HEK293T (cell line): ENCODE measurements around the gene NIM1K.
"Not testable (repeated sequence)": the region's sequence is repeated elsewhere in the genome, so short reads cannot be mapped to it uniquely, and the experiment has no call there.

Source experiments
- CTCF ChIA-PET: fragments of 350-600 bp; formaldehyde crosslinking; extraction: SDS; loops from one replicate; lab custom pipeline; 2021; ENCODE audit warnings: antibody characterized with exemption, inconsistent platforms; lab: Yijun Ruan, JAX
- POLR2A ChIA-PET: fragments of 350-600 bp; formaldehyde crosslinking; extraction: SDS; loops from one replicate; lab custom pipeline; 2020; ENCODE audit warnings: antibody characterized with exemption, inconsistent platforms; lab: Yijun Ruan, JAX
- DNase-seq: peaks from one replicate; pipeline ENCODE4 v3.0.0; 2012; ENCODE audit warnings: mixed read lengths; ENCODE audit errors: extremely low spot score
- ARNT ChIP-seq: fragments of 450-650 bp; IDR thresholded peaks from 2 replicates; pipeline ENCODE4 v1.6.1; 2017; ENCODE audit warnings: mild to moderate bottlenecking
- BHLHE40 ChIP-seq: fragments of 450-650 bp; IDR thresholded peaks from 2 replicates; pipeline ENCODE4 v1.6.1; 2016; ENCODE audit warnings: mild to moderate bottlenecking, moderate library complexity, borderline replicate concordance
- CTBP1 ChIP-seq: fragments of 450-650 bp; IDR thresholded peaks from 2 replicates; pipeline ENCODE4 v1.6.1; 2016; ENCODE audit warnings: borderline replicate concordance
- ELF4 ChIP-seq: fragments of 450-650 bp; IDR thresholded peaks from 2 replicates; pipeline ENCODE4 v1.6.1; 2017; ENCODE audit warnings: antibody characterized with exemption
- FOXA1 ChIP-seq: fragments of 450-650 bp; IDR thresholded peaks from 2 replicates; pipeline ENCODE4 v1.6.1; 2016; ENCODE audit warnings: mild to moderate bottlenecking
- FOXK2 ChIP-seq: fragments of 450-650 bp; IDR thresholded peaks from 2 replicates; pipeline ENCODE4 v1.6.1; 2016; ENCODE audit warnings: mild to moderate bottlenecking
- FOXM1 ChIP-seq: fragments of 450-650 bp; IDR thresholded peaks from 2 replicates; pipeline ENCODE4 v1.6.1; 2017; ENCODE audit warnings: mild to moderate bottlenecking, borderline replicate concordance
- HDGF ChIP-seq: fragments of 450-650 bp; IDR thresholded peaks from 2 replicates; pipeline ENCODE4 v1.6.1; 2017; ENCODE audit warnings: antibody characterized with exemption, borderline replicate concordance
- L3MBTL2 ChIP-seq: fragments of 450-650 bp; conservative IDR thresholded peaks from 2 replicates; pipeline ENCODE4 v1.6.1; 2016; ENCODE audit warnings: mild to moderate bottlenecking
- LEF1 ChIP-seq: fragments of 450-650 bp; IDR thresholded peaks from 2 replicates; pipeline ENCODE4 v1.6.1; 2017; ENCODE audit warnings: mild to moderate bottlenecking, borderline replicate concordance
- NFRKB ChIP-seq: fragments of 450-650 bp; IDR thresholded peaks from 2 replicates; pipeline ENCODE4 v1.6.1; 2016; ENCODE audit warnings: mild to moderate bottlenecking, moderate library complexity
- PKNOX1 ChIP-seq: fragments of 450-650 bp; IDR thresholded peaks from 2 replicates; pipeline ENCODE4 v1.6.1; 2016
- SP1 ChIP-seq: fragments of 450-650 bp; IDR thresholded peaks from 2 replicates; pipeline ENCODE4 v1.6.1; 2017
- SUZ12 ChIP-seq: fragments of 450-650 bp; IDR thresholded peaks from 2 replicates; pipeline ENCODE4 v1.6.1; 2016; ENCODE audit warnings: mild to moderate bottlenecking
- TARDBP ChIP-seq: fragments of 450-650 bp; IDR thresholded peaks from 2 replicates; pipeline ENCODE4 v1.6.1; 2016
- ZNF384 ChIP-seq: fragments of 450-650 bp; IDR thresholded peaks from 2 replicates; pipeline ENCODE4 v1.6.1; 2016

The NIM1K gene

DNA sequence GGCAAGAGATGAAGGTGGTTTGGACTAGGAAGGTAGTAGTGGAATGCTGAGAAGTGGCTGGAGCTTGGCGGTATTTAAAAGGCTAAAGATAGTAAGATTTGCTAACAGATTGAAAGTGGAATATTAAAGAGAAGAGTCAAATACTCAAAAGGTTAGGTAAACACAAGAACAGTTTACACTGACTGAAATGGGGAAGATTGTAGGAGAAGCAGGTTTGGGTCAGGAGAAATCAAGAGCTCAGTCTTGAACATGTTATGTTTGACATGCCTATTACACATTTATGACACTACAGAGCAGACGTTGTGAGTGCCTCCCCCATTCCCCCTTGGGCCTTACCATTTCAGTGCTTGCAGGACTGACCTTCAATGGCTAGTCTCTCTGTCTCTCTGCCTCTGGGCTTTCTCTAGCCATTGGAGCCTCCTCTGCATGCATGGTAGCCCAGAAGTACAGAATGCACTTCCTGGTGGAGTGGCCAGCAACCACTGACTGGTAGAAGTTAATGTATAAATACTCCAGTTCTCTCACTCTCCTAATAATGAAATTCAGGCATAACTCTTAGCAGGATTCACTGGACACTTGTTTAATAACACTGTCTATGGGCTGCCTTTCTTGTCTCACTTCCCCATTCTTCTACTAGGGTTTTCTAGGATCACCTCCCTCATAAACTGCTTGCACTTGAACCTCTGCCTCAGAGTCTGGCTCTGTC lies 64.4 kb downstream of the NIM1K start:
- CTCF ChIA-PET = no interaction called here
- DNase-seq = no peak

DNA sequence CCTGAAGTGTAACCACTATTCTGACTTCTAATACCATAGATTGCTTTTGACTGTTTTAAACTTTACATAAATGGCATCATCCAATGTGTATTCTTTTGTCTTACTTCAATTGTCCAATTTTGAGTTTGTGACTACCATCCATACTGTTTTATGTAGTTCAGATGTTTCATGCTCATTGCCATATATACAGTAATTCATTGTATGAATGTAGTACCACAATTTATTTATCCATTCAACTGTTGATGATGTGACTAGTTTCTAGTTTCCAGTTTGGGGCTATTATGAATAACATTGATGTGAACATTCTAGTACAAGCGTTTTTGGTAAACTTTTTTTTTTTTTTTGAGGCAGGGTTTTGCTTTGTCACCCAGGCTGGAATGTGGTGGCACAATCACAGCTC lies 66.1 kb downstream of the NIM1K start:
- POLR2A ChIA-PET = no interaction called here
- DNase-seq = no peak
- CTCF ChIA-PET = interaction anchor here (0.6 kb wide), 1 partner anchor 35 kb away, joined by 3 read pairs; no protein-coding TSS in a partner anchor
- no peak for TF ChIP-seq ELF4
- TF ChIP-seq PKNOX1 = no peak
- no peak for TF ChIP-seq LEF1
- no peak for TF ChIP-seq SP1
- TF ChIP-seq ARNT = no peak
- no peak for TF ChIP-seq L3MBTL2
- TF ChIP-seq BHLHE40 = no peak
- TF ChIP-seq NFRKB = no peak
- TF ChIP-seq FOXA1 = no peak
- no peak for TF ChIP-seq HDGF
- no peak for TF ChIP-seq SUZ12

More for the DNA sequence above, 64.4 kb downstream of the NIM1K start:
- POLR2A ChIA-PET = no interaction called here
- TF ChIP-seq L3MBTL2 = no peak
- TF ChIP-seq SUZ12 = no peak
- TF ChIP-seq BHLHE40 = no peak
- TF ChIP-seq FOXK2 = no peak
- TF ChIP-seq NFRKB = no peak
- no peak for TF ChIP-seq SP1
- no peak for TF ChIP-seq ARNT
- no peak for TF ChIP-seq FOXM1

GRCh38 chr5:43262269-43262668 lies 70.2 kb downstream of the NIM1K start:
- DNase-seq, POLR2A ChIA-PET, CTCF ChIA-PET: not testable (repeated sequence)

DNA sequence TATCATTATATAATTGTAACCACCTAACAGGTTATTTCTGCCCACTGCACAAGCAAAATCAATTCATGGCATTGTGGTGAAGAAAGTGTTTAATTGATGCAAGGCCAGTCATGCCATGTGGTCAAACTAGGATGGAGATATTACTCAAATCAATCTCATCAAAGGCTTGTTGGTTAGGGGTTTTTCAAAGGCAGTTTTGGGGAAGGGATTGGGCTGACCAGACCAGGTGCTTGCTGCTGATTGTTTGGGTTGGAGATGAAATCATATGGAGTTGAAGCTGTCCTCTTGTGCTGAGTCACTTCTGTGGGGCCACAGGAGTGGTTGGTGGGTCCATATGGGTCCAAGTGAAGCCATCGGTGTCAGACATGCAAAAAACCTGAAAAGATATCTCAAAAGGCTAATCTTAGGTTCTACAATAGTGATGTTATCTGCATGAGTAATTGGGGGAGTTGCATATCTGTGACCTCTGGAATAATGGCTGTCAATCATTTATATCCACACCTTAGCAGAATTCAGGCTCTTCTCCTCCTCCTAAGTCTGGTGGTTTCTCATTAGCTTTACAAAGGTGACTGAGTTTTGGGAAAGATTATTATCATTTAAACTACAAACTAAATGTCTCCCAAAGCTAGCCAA lies 76.3 kb downstream of the NIM1K start:
- CTCF ChIA-PET = no interaction called here
- DNase-seq = no peak
- no peak for TF ChIP-seq LEF1
- TF ChIP-seq PKNOX1 = no peak
- no peak for TF ChIP-seq TARDBP
- no peak for TF ChIP-seq BHLHE40
- no peak for TF ChIP-seq L3MBTL2
- TF ChIP-seq SUZ12 = no peak
- TF ChIP-seq NFRKB = no peak
- TF ChIP-seq HDGF = no peak
- no peak for TF ChIP-seq ELF4
- TF ChIP-seq FOXA1 = no peak
- no peak for TF ChIP-seq ZNF384
- no peak for TF ChIP-seq SP1
- no peak for TF ChIP-seq FOXK2
- TF ChIP-seq CTBP1 = no peak
- no peak for TF ChIP-seq FOXM1
- POLR2A ChIA-PET = no interaction called here

- CTCF ChIA-PET = interaction anchor here (0.7 kb wide), 1 partner anchor 74 kb away, joined by 3 read pairs; no protein-coding TSS in a partner anchor
- POLR2A ChIA-PET = no interaction called here
- no peak for TF ChIP-seq L3MBTL2
- no peak for TF ChIP-seq ZNF384
- no peak for TF ChIP-seq ELF4
- no peak for TF ChIP-seq FOXK2
- no peak for TF ChIP-seq PKNOX1
- no peak for TF ChIP-seq SP1
- TF ChIP-seq ARNT = no peak
- TF ChIP-seq HDGF = no peak
- TF ChIP-seq BHLHE40 = no peak
- no peak for TF ChIP-seq SUZ12
- no peak for TF ChIP-seq FOXM1
- no peak for TF ChIP-seq CTBP1
- TF ChIP-seq FOXA1 = no peak
- TF ChIP-seq TARDBP = no peak
- no peak for TF ChIP-seq LEF1
- DNase-seq = no peak
These were observed 78.6 kb downstream of the NIM1K start for GRCh38 chr5:43270645-43271044.

GRCh38 chr5:43273552-43273951 lies 81.5 kb downstream of the NIM1K start:
- no peak for DNase-seq
- TF ChIP-seq L3MBTL2 = no peak
- TF ChIP-seq CTBP1 = no peak
- no peak for TF ChIP-seq HDGF
- no peak for TF ChIP-seq FOXM1
- TF ChIP-seq PKNOX1 = no peak
- no peak for TF ChIP-seq SUZ12
- TF ChIP-seq BHLHE40 = no peak
- TF ChIP-seq FOXA1 = no peak
- ChIA-PET POLR2A (no interaction called here), CTCF (no interaction called here)
